AG10803 (cell line): Measurements from ENCODE around the gene ERG28.

Experiments
- DNase-seq: peaks from one replicate; pipeline ENCODE4 v3.0.0; 2010; ENCODE audit warnings: low read depth
- H3K4me3 ChIP-seq: 2 replicates; pipeline ENCODE4 v1.5.1; 2011; ENCODE audit warnings: mild to moderate bottlenecking, low read length, control low read depth
- CTCF ChIP-seq: conservative IDR thresholded peaks from 2 replicates; pipeline ENCODE4 v1.5.1; 2011; ENCODE audit warnings: mild to moderate bottlenecking, low read length, control low read depth, inconsistent platforms

Gene ERG28

GRCh38 chr14:75649773-75650172 is 10.9 kb downstream of the ERG28 start:
- no peak for DNase-seq
- TF ChIP-seq CTCF = no peak
- H3K4me3 ChIP-seq = no peak overlapping the region

- no peak overlapping the region for H3K4me3 ChIP-seq
- DNase-seq = no peak
- no peak for TF ChIP-seq CTCF
These were observed 11.3 kb downstream of the ERG28 start for GRCh38 chr14:75649337-75649736.

GRCh38 chr14:75648066-75648838 is 12.4 kb downstream of the ERG28 start:
- H3K4me3 ChIP-seq = no peak overlapping the region
- peak; percentile 78 for DNase-seq
- no peak for TF ChIP-seq CTCF

- DNase-seq = peak; percentile 26
- H3K4me3 ChIP-seq = no peak overlapping the region
- no peak for TF ChIP-seq CTCF
These were observed 13.0 kb downstream of the ERG28 start for GRCh38 chr14:75647640-75648039.

GRCh38 chr14:75646762-75647161 is 13.9 kb downstream of the ERG28 start:
- TF ChIP-seq CTCF = no peak
- no peak for DNase-seq

GRCh38 chr14:75645056-75645455 is 15.6 kb downstream of the ERG28 start:
- no peak overlapping the region for H3K4me3 ChIP-seq
- DNase-seq = no peak
- no peak for TF ChIP-seq CTCF

More at GRCh38 chr14:75646762-75647161, 13.9 kb downstream of the ERG28 start:
- no peak overlapping the region for H3K4me3 ChIP-seq

GRCh38 chr14:75643985-75644384 is 16.7 kb downstream of the ERG28 start:
- no peak for DNase-seq
- no peak for TF ChIP-seq CTCF
- H3K4me3 ChIP-seq = no peak overlapping the region
